Activated CD4-positive, alpha-beta T cell treated with anti-CD3 and anti-CD28 coated beads for 48 hours (primary cell): Measurements from ENCODE around the gene MBOAT7.

Source experiments
- DNase-seq: peaks from one replicate; pipeline ENCODE4 v3.0.0-alpha.2; 2020

Gene MBOAT7

GRCh38 chr19:54160182-54160811 lies 29.1 kb downstream of the MBOAT7 start:
- peak; percentile 22 for DNase-seq

- DNase-seq: peak; percentile 99
Observed at GRCh38 chr19:54159352-54160181, 29.8 kb downstream of the MBOAT7 start, which contains the start of gene LENG1. Gene LENG1, minus strand, starts transcription at chr19:54159721. Its CDS starts 26 bp downstream, at chr19:54159695.

- DNase-seq: peak; percentile 58
Observed at GRCh38 chr19:54158812-54159351, 30.5 kb downstream of the MBOAT7 start.

GRCh38 chr19:54156953-54157352 lies 32.4 kb downstream of the MBOAT7 start:
- no peak for DNase-seq

- DNase-seq: no peak
Observed at GRCh38 chr19:54156490-54156889, 32.9 kb downstream of the MBOAT7 start.

GRCh38 chr19:54155694-54156093 lies 33.7 kb downstream of the MBOAT7 start:
- DNase-seq: no peak

GRCh38 chr19:54154603-54155345 lies 34.6 kb downstream of the MBOAT7 start:
- peak; percentile 58 for DNase-seq

- DNase-seq: no peak
Observed at GRCh38 chr19:54153731-54154326, 35.6 kb downstream of the MBOAT7 start.

- no peak for DNase-seq
Observed at GRCh38 chr19:54152878-54153524, 36.4 kb downstream of the MBOAT7 start.

GRCh38 chr19:54152267-54152666 lies 37.1 kb downstream of the MBOAT7 start:
- no peak for DNase-seq

GRCh38 chr19:54151362-54152035 lies 37.9 kb downstream of the MBOAT7 start:
- no peak for DNase-seq

GRCh38 chr19:54149021-54149812 lies 40.2 kb downstream of the MBOAT7 start:
- DNase-seq: no peak

- no peak for DNase-seq
Observed at GRCh38 chr19:54148158-54148557, 41.2 kb downstream of the MBOAT7 start.

- no peak for DNase-seq
Observed at GRCh38 chr19:54147676-54148075, 41.7 kb downstream of the MBOAT7 start.

GRCh38 chr19:54145541-54146158 lies 43.7 kb downstream of the MBOAT7 start:
- no peak for DNase-seq

GRCh38 chr19:54142166-54142780 lies 47.1 kb downstream of the MBOAT7 start:
- no peak for DNase-seq

- no peak for DNase-seq
Observed at GRCh38 chr19:54141356-54141755, 48.0 kb downstream of the MBOAT7 start.

- peak; percentile 52 for DNase-seq
Observed at GRCh38 chr19:54138489-54139256, 50.7 kb downstream of the MBOAT7 start.
